NCI-H82 (cell line): Measurements from ENCODE around the gene VSX1.

Source experiments
- DNase-seq: peaks from one replicate; lab custom pipeline; 2025; lab: John Stamatoyannopoulos, UW

VSX1 gene

DNA sequence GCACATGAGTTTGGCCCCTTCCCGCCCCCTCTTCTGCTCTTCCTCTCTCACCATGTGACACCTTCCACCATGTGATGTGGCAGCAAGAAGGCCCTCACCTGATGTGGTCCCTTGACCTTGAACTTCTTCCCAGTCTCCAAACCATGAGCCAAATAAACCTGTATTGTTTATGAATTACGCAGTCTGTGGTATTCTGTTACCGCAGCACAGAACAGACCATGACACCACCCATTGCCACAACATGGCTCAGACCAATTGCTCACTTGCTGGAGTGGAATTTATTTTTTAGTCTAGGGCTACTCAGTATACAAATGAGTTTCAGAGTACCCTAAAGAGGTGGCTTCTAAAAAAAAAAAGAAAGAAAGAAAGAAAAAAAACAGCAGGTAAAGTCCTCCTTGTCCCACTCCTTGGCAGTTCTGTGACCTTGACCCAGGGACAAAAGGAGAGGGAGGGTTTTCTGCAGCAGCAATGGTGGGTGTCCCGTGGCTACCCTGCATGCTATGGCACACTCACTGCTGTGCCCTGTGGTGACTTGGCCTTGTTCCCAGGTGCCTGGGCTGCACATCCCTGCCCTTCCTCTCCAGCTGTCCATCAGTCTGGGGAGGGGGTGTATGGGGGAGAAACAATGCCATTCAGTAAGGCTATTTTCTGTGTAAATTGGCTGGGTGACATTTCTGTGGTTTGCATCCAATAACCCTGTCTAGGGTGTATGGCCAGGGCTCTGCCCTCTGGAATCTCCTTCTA, 5.4 kb upstream of the VSX1 start:
- DNase-seq = no peak

DNA sequence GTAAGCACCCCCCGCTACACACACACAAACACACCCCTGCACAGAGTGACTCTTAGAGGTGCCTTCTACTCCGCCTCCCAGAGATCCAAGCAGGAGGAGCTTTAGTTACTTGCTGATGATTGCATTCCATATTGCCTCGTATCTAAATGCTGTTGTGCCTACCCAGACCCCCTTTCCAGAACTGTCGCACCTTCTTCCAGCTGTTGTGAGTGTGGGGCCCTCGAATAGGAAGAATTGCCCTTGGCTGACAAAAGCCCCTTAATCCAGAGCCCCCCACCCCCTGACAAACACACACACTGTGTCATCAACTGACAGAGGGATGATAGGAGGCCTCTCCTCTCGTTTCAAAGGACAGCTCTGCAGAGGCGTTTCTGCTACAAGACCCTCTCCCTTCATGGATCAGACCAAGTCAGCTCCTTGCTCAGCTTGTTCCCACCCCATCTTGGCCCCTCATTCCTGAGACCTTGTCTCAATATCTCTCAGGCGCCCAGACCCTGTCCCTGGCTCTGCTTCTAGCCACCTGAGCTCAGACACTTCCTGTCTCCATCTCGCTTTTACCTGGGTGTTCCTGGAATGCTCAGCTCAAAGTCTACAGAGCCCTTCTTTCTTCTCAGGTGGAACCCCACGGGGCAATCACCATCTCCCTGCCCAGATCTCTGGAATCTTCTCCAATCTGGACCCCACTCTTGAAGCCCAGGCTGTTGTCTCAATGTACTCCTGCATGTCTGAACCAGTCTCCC, 4.0 kb upstream of the VSX1 start:
- no peak for DNase-seq

DNA sequence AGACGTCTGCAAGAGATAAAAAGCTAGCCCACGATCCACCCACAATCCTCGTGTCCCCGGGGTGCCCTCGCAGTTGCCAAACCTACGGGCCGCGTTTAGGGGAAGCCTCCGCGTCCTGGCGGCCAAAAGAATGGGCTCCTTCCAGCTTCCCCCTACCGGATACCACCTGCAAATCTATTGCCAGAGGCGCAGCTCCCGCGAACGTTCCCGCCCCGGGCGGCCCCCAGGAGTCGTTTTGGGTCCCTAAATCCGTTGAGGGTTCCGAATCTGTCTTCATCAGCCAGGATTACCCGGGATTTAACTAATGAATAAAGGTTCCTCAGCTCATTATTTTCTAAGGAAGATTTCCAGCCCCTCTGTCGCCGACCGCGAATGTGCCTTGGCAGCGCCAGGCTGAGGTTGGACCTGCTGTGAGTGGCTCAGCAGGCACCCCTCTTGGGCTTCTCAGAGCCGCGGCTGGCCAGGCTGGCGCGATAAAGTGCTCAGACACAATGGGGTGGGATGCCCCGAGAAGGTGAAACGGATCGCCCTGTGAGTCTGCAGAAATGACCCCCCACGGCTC, 2.8 kb upstream of the VSX1 start:
- DNase-seq = peak; percentile 23

DNA sequence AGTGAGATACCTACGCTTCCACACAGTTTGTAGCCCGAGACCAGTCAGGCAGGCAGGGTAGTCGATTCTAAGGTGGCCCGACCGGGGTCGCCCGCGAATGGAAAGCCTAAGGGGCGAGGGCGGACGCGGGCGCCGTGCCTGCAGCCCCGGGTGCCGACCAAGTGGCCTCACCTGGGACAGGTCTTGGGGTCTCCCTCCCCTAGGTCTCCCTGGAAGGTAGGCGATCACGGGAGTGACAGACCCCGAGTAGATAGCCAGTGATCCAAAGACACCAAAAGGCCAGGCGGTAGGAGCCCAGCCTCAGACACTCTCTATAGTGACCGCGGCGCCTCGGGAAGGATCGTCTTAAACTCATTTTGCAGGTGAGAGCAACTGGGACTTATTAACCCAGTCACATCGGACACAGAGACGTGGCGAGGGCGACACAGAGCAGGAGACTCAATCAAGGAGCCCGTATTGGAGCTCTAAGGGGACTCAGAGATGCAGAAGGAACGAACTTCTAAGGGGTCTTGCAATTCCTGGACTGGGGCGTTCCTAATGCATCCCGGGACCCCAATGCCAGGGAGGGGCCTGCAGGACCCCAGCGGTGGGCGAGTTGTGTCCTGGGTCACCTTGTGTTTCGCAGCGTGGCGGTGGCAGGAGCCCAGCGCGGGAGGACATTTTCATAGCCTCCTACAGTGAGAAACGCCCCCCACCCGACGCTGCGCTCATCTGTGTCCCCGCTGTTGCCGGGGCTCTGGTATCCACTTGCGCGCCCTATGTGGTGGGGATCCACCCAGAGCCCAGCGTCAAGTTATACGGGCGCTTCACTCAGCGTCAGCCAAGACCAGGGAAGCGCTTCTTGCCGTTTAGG, 2.1 kb upstream of the VSX1 start:
- peak; percentile 20 for DNase-seq

DNA sequence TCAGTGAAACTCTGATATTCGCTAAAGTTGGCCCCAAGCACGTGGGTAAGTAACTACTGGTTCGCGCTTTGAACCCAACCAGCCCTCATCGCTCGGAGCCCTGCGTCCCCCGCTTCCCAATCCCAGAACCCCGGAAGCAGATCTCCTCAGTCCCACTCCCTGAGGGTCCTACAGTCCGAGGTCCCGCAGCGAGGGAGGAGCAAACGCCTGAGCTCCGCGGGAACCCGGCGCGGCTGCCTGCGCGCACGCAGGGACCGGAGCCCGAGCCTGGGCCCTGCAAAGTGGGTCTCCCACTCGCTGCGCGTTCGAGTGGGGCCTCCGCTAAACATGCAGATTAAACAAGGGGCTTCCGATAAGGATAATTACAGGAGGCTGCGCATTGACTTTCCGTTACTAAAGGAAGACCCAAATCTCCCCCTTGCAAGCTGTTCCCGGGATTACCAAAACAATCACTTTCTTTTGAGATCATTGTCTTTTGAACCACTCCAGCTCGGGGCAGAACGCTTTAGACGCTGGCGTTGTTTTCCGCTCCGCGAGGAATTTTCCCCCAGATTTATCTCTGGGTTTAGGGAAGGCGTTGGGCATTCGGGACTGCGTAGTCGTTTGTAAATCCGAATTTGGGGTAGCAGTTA, 1.3 kb upstream of the VSX1 start:
- peak; percentile 37 for DNase-seq

DNA sequence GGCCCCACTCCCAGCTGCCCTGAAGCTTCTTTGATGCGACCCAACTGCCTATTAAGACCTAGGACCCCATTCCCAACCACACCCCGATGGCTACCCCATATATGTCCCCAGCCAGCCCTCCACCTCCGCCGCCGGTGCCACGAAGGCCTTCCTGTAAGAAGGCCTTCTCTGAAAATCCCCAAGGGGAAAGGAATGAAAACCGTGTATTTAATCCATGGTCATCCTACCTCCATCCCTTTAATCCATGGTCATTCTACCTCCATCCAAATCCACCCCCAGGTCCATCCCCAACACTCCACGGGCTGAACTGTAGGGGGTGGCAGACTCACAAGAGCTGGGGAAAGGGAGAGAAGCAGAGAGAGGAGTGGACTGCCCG, 545 bp upstream of the VSX1 start:
- peak; percentile 24 for DNase-seq

DNA sequence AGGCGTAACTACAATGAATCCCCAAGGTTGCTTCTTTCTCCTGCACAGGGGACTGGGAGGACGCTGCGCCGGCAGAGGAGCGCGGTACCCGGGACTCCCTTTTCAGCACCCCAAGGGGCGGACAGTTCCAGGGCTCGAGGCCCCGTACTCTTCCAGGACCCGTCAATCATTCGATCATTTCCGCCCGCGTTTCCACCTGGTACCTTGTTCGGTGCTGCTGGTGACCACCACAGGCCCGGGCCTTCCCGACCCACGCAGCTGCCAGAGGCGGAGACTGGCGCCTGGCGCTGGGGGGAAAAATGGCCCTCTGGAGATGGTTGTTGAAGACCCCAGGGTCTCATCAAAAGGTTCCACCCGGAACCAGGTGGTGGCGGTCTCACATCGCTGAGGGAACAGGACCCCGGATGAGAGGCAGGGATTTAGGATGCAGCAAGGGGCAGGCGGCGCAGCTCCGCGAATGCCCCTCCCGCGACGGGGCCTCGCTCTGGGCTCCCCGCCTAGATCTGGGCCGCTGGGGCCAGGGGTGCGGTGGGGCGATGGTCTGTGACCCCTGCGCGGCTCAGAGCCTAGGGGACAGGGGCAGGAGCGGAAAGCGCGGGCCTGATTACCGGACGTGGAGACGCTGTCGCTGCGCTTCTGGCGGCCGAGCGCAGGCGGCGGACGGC, 744 bp downstream of the VSX1 start:
- peak; percentile 73 for DNase-seq

DNA sequence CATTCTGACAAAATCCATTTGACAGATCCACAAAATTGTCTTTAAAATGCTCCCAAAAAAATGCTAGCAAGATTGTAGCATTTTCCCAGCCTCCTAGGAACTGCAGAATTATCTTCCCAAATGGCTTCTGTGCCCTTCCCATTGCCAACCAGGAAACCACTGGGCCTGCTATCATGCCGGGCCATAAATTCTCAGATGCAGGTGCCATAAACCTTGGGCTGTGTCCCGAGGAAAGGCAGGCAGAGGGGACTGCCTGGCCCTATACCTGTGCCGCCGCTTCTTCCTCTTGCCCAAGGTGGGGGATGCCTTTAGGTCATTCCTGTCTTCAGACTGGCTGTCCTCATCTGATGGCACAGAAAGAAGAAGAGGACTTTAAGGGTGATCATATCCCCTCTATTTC, 2.8 kb downstream of the VSX1 start:
- DNase-seq = no peak

DNA sequence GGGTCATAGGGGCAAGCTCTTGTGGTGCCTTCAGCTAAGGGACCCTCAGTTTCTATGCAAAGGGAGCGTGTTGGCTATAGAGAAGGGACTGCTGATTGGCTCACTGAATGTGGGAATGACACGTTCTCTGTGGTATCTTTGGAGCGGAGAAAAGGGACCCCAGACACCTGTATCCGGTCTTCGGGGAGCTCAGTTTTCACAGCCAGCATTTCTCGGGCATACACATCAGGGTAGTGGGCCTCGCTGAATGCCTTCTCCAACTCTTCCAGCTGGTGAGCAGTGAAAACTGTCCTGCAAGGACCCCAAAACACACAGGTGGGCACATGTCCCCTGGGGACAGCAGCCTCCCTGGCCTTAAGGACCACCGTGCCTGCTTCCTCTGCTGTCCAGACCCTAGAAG, 3.3 kb downstream of the VSX1 start:
- DNase-seq = no peak

DNA sequence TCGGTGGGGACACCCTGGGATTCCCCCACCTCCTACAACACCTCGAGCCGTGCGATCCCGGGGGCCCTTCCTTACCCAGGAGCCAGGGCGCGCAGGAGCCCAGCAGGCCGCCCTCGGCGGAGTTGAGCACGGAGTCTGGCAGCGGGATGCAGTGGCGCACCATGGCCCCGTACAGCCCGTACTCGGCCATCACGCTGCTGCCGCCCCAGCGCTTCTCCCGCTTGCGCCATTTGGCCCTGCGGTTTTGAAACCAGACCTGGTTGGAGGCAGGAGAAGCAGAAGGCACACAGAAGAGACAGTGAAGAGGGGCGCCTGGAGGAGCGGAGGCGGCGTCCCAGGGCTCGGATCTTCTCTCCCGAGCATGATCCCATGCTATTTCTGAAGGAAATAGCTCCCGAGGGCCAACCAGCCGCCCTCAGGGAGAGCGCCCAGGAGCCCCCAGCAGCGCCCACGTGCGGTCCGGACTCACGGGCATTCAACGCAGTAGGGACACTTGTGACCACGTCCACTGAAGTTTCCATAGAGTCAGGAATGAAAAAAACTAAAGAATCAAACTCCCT, 4.3 kb downstream of the VSX1 start:
- peak; percentile 12 for DNase-seq

DNA sequence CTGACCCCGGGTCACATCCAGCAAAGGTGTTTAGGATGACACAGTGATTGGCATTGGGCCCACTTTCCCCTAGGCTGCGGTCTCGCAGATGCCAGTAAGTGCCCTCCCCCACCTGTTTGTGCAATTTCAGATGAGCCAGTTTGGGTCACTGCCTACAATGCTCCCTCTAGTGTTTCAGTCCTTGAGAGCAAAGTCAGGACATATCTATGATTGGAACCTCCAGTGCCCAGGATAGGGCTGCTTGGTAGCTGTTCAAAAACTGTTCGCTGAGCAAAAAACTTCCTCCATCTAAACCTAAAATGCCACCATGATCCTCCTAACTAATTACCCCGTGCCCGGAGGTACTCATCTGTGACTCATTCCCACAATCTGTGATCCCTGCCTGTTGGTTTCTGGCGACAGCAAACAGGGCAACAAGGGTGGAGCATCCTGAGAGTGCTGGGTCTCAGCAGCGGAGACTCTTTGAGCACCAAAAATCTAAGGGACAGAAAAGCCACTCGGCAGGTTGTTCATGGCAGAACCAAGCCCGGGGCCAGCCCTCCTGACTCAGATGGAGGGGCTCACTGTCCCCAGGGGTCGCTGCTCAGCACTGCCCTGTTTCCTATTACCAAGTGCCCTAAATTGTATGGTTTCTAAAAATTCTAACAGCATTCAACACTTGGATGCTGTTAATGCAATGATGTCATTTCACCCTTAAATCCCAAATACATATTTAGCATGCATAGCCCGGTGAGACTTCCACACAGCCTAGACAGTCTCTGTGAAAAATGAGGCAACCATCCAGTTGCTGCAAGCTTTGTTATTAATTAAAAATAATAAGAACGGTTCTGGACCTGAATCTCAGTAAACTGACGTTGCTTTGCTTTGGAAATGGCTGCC, 5.0 kb downstream of the VSX1 start:
- DNase-seq = peak; percentile 63

DNA sequence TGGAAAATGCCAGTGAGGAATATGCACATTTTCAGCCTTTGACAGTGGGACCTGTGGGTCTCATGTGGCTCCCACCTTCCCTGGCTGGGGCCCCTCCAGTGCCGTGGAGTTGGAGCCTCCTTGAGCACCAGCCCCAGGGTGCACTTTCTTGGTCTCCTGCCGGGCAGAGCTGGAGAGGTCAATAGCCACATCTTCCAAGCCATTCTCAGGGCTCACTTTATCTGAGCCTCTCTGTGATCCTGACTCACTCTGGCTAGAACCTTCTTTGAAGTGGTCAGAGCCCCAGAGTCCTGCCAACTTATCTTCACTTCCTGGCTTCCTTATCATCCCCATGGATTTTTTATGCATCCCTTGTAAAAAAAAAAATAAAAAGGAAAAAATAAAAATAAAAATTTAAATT, 5.7 kb downstream of the VSX1 start:
- no peak for DNase-seq

DNA sequence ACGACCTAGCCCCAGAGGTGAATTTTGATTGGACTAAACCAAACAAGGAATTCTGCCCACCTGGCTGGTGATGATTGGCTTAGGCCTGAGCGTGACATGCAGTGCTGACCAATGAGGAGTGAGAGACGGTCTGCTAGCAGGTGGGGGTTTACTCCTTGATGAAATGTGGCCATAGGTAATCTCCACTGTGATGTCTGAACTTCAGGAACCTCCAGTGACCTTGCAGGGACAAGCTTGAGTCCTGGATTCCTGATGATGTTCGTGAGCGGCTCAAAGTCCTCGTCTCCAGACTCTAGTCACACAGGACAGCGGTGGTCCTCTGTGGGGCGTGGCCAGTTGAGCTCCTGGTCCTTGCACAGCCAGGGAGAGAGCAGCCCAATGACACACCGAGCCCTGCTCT, 8.4 kb downstream of the VSX1 start:
- DNase-seq = peak; percentile 26

DNA sequence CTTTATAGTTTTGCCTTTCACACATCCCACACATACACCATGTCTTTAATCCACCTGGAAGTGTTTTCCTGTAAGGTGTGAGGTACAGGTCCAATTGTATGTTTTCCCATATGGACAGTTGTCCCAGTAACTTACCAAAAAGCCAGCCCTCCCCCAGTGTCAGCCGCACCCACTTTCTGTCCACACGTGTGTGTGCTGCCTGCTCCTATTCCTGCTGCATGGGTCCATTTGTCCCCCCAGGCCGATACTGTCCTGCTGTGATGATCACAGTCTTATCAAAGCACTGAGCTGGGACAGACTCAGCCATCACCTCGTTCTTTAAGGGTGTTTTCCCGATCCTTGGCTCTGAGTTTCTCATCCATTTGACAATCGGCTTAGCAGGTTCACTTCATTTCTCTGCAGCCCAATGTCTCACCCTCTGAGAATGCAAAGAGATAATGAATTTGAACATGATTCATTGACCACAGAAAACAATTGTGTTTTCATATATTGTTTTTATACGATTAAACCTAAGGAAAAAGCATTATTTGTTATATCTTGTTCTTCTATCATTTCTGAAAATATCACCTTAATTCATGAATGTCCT, 9.6 kb downstream of the VSX1 start:
- no peak for DNase-seq

DNA sequence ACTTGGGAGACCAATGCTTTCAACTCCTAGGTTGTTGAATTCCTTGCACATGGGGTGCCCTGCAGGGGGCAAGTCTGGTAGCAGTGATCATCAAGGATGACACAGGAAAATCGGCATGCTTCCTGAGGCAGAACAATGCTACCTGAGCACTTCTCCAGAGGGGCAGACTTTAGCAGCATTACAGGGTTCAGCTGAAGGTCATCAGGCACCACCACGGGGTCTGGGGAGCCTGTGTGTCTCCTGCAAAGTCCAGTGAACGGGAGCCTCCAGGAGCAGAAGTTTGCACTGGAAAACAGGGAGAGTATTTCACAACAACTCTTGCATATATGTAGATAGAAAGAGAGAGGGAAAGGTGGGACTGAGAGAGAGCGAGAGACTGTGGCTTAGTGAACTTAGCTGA, 10.2 kb downstream of the VSX1 start:
- no peak for DNase-seq

DNA sequence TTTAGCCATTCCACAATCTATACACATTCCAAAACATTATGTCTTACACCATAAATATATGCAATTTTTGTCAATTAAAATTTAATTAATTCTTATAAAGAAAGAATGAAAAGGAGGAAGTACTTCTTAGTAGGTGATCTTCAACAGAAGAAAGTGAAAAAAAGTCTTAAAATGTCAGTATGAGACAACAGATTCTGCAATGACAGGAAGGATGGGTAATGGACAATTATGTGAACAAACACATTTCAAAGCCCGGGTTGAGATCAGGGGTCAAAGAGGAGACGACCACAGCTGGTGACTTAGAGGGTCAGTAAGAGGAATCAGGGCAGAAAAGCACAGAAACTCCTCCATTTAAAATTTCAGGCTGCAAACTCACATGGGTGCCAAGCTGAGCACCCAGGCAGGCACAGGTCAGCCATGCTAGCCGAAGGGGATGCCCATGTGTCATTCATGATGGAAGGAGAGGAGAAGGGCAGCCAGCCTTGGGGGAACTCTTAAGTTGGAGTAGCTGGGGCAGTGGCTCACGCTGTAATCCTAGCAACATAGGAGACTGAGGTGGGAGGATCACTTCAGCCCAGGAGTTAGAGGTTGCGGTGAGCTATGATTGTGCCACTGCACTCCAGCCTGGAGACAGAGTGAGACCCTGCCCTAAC, 11.0 kb downstream of the VSX1 start:
- DNase-seq = no peak

DNA sequence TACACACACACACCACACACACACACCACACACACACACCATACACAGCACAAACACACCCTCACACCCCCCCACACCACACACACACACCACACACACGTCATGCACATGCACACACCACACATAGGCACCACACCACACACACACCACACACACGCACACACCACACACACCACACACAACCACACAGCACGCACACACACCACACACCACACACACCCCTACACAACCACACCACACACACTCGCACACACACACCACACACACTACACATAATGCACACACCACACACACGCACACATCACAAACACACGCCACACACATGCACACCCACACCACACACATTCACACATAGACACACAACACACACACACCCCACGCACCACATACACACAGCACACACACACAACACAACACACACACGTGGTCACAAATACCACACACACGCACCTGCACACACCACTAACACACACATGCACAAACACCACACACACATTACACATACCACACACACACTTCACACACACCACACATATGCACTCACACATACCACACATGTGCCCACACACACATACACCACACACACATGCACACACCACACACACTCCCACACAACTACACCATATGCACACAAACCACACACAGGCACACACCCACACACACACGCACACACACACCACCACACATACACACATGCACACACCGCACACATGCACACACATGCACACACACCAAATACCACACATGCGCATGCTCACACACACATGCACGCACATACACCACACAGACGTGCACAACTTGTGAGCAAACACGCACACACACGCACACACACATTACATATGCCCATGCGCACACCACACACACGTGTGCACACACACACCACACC, 14.6 kb downstream of the VSX1 start:
- no peak for DNase-seq

DNA sequence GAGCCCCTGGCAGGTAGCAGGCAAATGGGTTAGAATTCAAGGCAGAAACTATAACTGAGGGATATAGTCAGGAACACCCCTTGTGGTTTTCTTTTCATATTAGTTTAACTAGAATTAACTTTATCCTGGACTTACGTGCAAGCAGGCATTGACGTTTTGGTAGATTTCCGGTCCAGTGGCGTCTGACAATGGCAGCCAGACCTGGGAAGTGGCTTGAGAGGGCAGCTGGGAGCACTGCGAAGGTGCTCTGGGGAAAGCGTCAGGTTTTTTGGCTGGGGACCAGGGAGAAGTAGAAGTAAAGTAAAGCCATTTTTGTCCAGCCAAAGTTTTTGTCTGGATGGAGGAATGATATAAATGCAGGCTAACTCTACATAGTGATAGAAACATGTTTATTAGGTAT, 15.6 kb downstream of the VSX1 start:
- DNase-seq = no peak
